Measurements from ENCODE around the gene FCRL5.
"Not testable (repeated sequence)": the region's sequence is repeated elsewhere in the genome, so short reads cannot be mapped to it uniquely, and the experiment has no call there.

FCRL5 gene

DNA sequence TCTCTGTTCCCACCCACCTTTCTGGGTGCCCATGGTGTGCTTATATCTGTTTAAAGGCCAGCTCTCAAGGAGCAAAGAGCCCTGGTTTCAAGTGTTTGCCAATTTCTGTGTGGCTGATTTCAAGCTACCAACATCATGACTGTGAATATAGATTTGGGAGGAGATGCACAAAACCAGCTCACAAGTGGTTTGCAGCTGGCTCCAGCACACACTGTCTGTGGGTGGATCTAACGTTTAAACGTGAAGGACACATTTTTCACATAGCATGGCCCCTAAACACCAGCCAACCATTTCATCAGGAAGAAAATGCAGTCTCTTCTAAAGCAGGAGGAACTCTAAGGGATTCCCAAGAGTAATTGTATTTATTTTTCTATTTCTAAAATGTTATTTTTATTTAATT is 65.2 kb downstream of the FCRL5 start:
- no peak for DNase-seq

DNA sequence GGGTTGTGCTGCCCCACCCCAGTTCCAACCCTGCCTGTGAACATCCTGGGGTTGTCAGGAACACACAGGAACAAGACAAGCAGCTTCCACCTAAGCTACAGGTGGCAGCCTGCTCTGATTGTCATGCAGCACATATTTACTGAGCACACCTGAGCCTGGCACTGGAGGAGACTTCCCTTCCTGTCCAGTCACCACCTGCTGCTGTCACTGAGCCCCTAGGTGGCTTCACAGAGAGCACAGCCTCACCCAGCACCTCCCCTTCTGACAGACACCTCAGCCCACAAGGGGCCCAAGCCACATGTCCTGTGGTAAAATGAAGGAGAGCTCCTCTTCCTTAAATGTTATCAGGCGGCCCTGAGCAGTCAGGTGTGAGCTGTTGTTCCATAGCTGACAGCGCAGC is 65.9 kb downstream of the FCRL5 start:
- not testable (repeated sequence) for DNase-seq

DNA sequence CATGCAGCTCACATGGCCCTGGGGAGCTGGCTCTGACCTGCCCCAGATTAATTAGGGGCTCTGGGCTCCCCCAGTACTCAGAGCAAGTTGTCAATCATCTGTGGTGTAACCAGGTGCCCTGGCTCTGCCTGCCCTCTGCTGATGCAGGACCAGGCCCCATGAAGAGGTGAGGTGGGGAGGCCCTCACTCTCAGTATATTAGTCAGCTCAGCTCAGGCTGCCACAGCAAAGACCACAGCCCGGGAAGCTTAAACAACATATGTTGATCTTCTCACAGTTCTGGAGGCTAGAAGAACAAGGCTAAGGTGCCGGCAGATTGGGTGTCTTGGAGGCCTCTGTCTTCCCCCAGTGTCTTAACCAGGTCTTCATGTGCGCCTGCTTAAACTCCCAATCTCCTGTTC is 66.5 kb downstream of the FCRL5 start:
- no peak for DNase-seq

GRCh38 chr1:157484573-157484972 is 67.7 kb downstream of the FCRL5 start:
- DNase-seq: no peak

GRCh38 chr1:157483635-157484034 is 68.7 kb downstream of the FCRL5 start:
- no peak for DNase-seq

DNA sequence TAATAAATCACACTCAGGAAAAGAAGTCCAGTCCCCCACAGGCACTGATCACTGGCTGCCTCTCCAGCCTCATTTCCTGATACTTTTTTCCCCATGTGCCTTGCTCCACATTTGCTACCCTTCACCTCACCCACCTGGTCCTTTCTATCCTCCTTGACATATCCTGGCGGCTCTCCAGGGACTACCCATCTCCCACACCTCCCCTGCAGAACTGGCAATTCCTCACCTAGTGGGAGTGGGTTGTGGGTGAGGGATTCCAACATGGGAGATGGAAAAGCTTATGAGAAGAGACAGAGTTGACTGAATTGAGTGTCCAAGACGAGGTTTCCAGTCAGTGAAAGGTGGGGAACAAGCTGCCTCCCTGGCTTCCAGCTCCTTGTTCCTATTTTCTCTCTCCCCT is 69.6 kb downstream of the FCRL5 start:
- DNase-seq: no peak

- no peak for DNase-seq
Observed at GRCh38 chr1:157482174-157482573, 70.1 kb downstream of the FCRL5 start.

GRCh38 chr1:157478030-157478429 is 74.3 kb downstream of the FCRL5 start:
- DNase-seq: no peak

DNA sequence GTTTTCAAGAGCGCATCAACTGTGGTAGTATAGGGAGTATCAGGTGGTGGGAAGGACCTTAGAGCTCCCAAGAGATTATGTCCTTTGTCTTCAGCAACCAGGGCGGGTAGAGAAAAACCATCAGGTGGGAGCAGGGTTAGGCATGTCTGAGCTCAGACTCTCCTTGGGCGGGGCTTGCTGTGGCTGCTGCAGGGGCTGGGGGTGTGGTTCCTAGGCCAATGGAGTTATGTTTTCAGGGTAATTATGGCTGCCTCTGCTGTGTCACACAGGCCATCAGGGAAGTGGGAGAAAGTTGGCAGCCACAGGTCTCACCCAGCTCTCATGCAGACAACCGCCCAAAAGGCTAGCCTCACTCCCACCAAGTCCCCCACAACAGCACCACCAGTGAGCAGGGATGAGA is 74.9 kb downstream of the FCRL5 start:
- DNase-seq: no peak

GRCh38 chr1:157472959-157473358 is 79.4 kb downstream of the FCRL5 start:
- DNase-seq: no peak

GRCh38 chr1:157472056-157472701 is 80.1 kb downstream of the FCRL5 start:
- DNase-seq: no peak

- no peak for DNase-seq
Observed at GRCh38 chr1:157471531-157471930, 80.8 kb downstream of the FCRL5 start.

DNA sequence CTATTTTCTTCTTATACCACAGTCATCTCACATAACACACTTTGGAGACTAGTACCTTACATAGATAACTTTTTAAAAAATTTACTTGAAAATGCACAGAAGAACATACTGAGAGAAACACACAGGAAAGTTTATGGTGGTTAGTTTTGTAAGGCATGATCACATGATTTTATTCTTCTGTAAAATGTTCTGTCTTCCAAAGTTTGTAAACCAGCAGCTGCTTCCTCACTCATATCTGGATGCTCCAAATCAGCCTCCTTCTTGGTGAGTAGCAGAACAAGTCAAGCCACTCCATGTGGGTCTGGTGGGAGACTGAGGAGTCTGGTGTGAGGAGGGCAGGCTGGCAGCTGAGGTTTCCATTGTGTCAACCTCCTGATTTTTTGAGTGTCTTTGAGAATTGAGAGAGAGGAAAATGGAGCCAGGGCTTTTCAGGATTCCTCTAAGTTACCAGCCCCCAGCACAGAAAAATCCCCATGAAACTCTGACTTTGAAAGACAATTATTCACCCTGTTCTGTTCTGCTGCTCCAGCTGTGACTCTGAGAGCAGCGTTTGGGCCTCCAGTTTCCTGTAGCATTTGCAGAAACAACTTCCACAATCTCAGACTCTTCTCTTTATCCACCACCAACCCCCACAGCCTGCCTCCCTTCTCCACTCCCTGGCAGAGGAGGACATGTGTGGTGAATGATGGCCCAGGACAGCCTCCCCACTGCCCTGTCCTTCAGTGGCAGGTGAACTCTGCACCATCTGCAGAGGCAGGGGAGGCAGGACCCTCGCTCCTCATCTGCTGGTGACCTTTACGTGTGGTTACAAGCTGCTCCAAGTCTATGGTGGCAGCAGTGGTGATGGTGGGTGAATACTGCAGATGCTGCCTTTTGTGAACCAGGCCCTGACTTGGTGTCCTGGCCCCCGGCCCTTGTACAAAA is 82.3 kb downstream of the FCRL5 start:
- DNase-seq: no peak

GRCh38 chr1:157469300-157469699 is 83.0 kb downstream of the FCRL5 start:
- DNase-seq: no peak

GRCh38 chr1:157466011-157466410 is 86.3 kb downstream of the FCRL5 start:
- DNase-seq: no peak
